ENCODE measurements around the gene SMG7. TPM values are rescaled to one million over a fixed set of nuclear protein-coding genes. Genes with fewer than 3 reads are reported as not detected.
A peak's percentile ranks its signal among the peaks of the same experiment; 100 is the strongest.

SMG7 gene
- total RNA-seq, 1 donor from 2014 or later, result 70.0 TPM

GRCh38 chr1:183470147-183470960, 1.9 kb upstream of the SMG7 start:
- peak; percentile 91 for DNase-seq (ENCODE audit: low spot score)

GRCh38 chr1:183470961-183471742, 1.1 kb upstream of the SMG7 start:
- DNase-seq (ENCODE audit: low spot score), result peak; percentile 61

- DNase-seq (ENCODE audit: low spot score), result peak; percentile 98
Observed at GRCh38 chr1:183471743-183472487, 384 bp upstream of the SMG7 start.

GRCh38 chr1:183473217-183473536, 878 bp downstream of the SMG7 start:
- no peak for DNase-seq (ENCODE audit: low spot score)

GRCh38 chr1:183476081-183476480, 3.8 kb downstream of the SMG7 start:
- no peak for DNase-seq (ENCODE audit: low spot score)

GRCh38 chr1:183477986-183478781, 5.9 kb downstream of the SMG7 start:
- no peak for DNase-seq (ENCODE audit: low spot score)

- no peak for DNase-seq (ENCODE audit: low spot score)
Observed at GRCh38 chr1:183480971-183481441, 8.7 kb downstream of the SMG7 start.

- DNase-seq (ENCODE audit: low spot score), result no peak
Observed at GRCh38 chr1:183483224-183483623, 10.9 kb downstream of the SMG7 start.

- no peak for DNase-seq (ENCODE audit: low spot score)
Observed at GRCh38 chr1:183484254-183484653, 12.0 kb downstream of the SMG7 start.

- no peak for DNase-seq (ENCODE audit: low spot score)
Observed at GRCh38 chr1:183484851-183485250, 12.6 kb downstream of the SMG7 start.

- no peak for DNase-seq (ENCODE audit: low spot score)
Observed at GRCh38 chr1:183487674-183488442, 15.6 kb downstream of the SMG7 start.

GRCh38 chr1:183490932-183491331, 18.6 kb downstream of the SMG7 start:
- DNase-seq (ENCODE audit: low spot score), result no peak

- no peak for DNase-seq (ENCODE audit: low spot score)
Observed at GRCh38 chr1:183493540-183494245, 21.4 kb downstream of the SMG7 start.

- DNase-seq (ENCODE audit: low spot score), result no peak
Observed at GRCh38 chr1:183495420-183495819, 23.1 kb downstream of the SMG7 start.

- DNase-seq (ENCODE audit: low spot score), result no peak
Observed at GRCh38 chr1:183497218-183497617, 24.9 kb downstream of the SMG7 start.

- no peak for DNase-seq (ENCODE audit: low spot score)
Observed at GRCh38 chr1:183498342-183498991, 26.2 kb downstream of the SMG7 start.

GRCh38 chr1:183505454-183506089, 33.3 kb downstream of the SMG7 start:
- DNase-seq (ENCODE audit: low spot score), result no peak

GRCh38 chr1:183506561-183506960, 34.3 kb downstream of the SMG7 start:
- no peak for DNase-seq (ENCODE audit: low spot score)

GRCh38 chr1:183508694-183509093, 36.4 kb downstream of the SMG7 start:
- no peak for DNase-seq (ENCODE audit: low spot score)
